ENCODE measurements around the gene SUSD1.

DNA sequence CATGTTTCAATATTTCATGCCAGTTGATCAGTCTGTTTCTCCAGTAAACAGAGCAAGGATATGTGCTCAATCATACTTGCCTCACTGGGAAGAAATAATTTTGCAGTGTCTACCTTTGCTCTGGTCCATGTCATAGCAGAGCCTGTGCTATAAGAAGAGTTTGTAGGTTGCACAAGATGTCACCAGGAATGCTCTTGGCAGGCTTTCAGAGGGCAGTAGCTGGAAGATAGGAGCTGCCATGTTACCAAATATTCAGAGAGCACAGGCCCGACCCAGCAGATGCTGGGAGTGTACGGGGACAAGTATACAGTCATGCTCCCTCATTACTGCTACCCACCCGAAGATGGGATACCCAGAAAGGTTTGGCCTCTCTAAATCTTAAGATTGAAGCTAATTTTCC lies 175.8 kb downstream of the SUSD1 start:
- TF ChIP-seq CTCF (conservative IDR thresholded peaks at IDR 0.05; ENCODE audit: low read depth, low read length) (no peak), EZH2 (IDR thresholded peaks at IDR 0.05; ENCODE audit: low read length, unreplicated experiment) (no peak)

Data from PC-3 (cell line).